Suppressor macrophage (primary cell): ENCODE data around the gene COL20A1.

ENCODE experiments used
- DNase-seq, 4 experiments: peaks; one replicate each; pipeline ENCODE4 v3.0.0-alpha.2; 2020 to 2022

Gene COL20A1

GRCh38 chr20:63309261-63310071, 16.5 kb downstream of the COL20A1 start:
- peak; percentile 29 to 65 (median 51) for DNase-seq

GRCh38 chr20:63310265-63310991, 17.4 kb downstream of the COL20A1 start:
- DNase-seq: no peak

GRCh38 chr20:63311186-63311832, 18.3 kb downstream of the COL20A1 start:
- DNase-seq: no peak

GRCh38 chr20:63311833-63312243, 18.9 kb downstream of the COL20A1 start:
- DNase-seq: no peak

GRCh38 chr20:63312273-63312672, 19.3 kb downstream of the COL20A1 start:
- no peak for DNase-seq

- DNase-seq: no peak
These were observed 19.8 kb downstream of the COL20A1 start for GRCh38 chr20:63312690-63313348.

GRCh38 chr20:63313349-63314014, 20.5 kb downstream of the COL20A1 start:
- no peak for DNase-seq

- no peak for DNase-seq
These were observed 21.1 kb downstream of the COL20A1 start for GRCh38 chr20:63314015-63314471.

GRCh38 chr20:63314566-63315239, 21.7 kb downstream of the COL20A1 start:
- no peak for DNase-seq

GRCh38 chr20:63315240-63315689, 22.3 kb downstream of the COL20A1 start:
- no peak for DNase-seq

GRCh38 chr20:63315731-63316491, 22.9 kb downstream of the COL20A1 start:
- DNase-seq: no peak

- DNase-seq: no peak
These were observed 23.5 kb downstream of the COL20A1 start for GRCh38 chr20:63316502-63316921.

- DNase-seq: no peak
These were observed 24.1 kb downstream of the COL20A1 start for GRCh38 chr20:63317061-63317460.

GRCh38 chr20:63317601-63318291, 24.8 kb downstream of the COL20A1 start:
- no peak for DNase-seq

- no peak for DNase-seq
These were observed 25.6 kb downstream of the COL20A1 start for GRCh38 chr20:63318391-63319163.

- DNase-seq: no peak
These were observed 26.4 kb downstream of the COL20A1 start for GRCh38 chr20:63319164-63320040.

- DNase-seq: no peak
These were observed 27.1 kb downstream of the COL20A1 start for GRCh38 chr20:63320041-63320511.

GRCh38 chr20:63320616-63321147, 27.7 kb downstream of the COL20A1 start:
- DNase-seq: no peak
